HepG2 (cell line): ENCODE measurements around the gene ZNF669. TPM values are rescaled to one million over a fixed set of nuclear protein-coding genes. Genes with fewer than 3 reads are reported as not detected.
A peak's percentile ranks its signal among the peaks of the same experiment; 100 is the strongest.

ENCODE experiments used
- BCL6 ChIP-seq: IDR thresholded peaks from 2 replicates; pipeline ENCODE4 v1.6.1; 2016; ENCODE audit warnings: missing genetic modification reagents, missing compliant biosample characterization
- CBX2 ChIP-seq, 2 experiments: fragments of 200-600 bp in 1 of 2; sonication (generic); formaldehyde crosslinking in 1 of 2; IDR thresholded peaks; 2 replicates each; pipeline versions ENCODE4 v1.7.0 to v1.8.1; 2018 to 2022; ENCODE audit warnings: low read depth in 2 of 2, low read length in 1 of 2, mild to moderate bottlenecking in 1 of 2, missing genetic modification reagents in 1 of 2
- CEBPB ChIP-seq: IDR thresholded peaks from 2 replicates; pipeline ENCODE4 v1.6.1; 2011; ENCODE audit warnings: low read depth, low read length, improper control_type of control experiment, borderline replicate concordance
- CHD2 ChIP-seq: IDR thresholded peaks from 2 replicates; pipeline ENCODE4 v1.6.1; 2011; ENCODE audit warnings: low read depth, low read length, improper control_type of control experiment
- FOXM1 ChIP-seq: sonication (generic); formaldehyde crosslinking; IDR thresholded peaks from 2 replicates; pipeline ENCODE4 v1.5.0; 2020; ENCODE audit warnings: missing genetic modification reagents
- FOXO1 ChIP-seq: sonication (generic); formaldehyde crosslinking; IDR thresholded peaks from 2 replicates; pipeline ENCODE4 v1.4.0; 2020; ENCODE audit warnings: missing genetic modification reagents
- MXI1 ChIP-seq: IDR thresholded peaks from 3 replicates; pipeline ENCODE4 v1.6.1; 2012; ENCODE audit warnings: low read depth, low read length, inconsistent platforms, borderline replicate concordance
- PHF21A ChIP-seq: sonication (generic); formaldehyde crosslinking; IDR thresholded peaks from 2 replicates; pipeline ENCODE4 v1.5.0; 2020; ENCODE audit warnings: mild to moderate bottlenecking, missing genetic modification reagents
- RARA ChIP-seq: IDR thresholded peaks from 2 replicates; pipeline ENCODE4 v1.6.1; 2016; ENCODE audit warnings: missing genetic modification reagents, missing compliant biosample characterization
- REPIN1 ChIP-seq: sonication (generic); formaldehyde crosslinking; IDR thresholded peaks from 2 replicates; pipeline ENCODE4 v1.8.0; 2022; ENCODE audit warnings: missing genetic modification reagents, low read depth, mild to moderate bottlenecking, borderline replicate concordance
- TBX2 ChIP-seq: sonication (generic); formaldehyde crosslinking; IDR thresholded peaks from 2 replicates; pipeline ENCODE4 v1.5.0; 2020; ENCODE audit warnings: missing genetic modification reagents, mild to moderate bottlenecking, borderline replicate concordance
- ZFY ChIP-seq: sonication (generic); formaldehyde crosslinking; IDR thresholded peaks from 2 replicates; pipeline ENCODE4 v1.4.0; 2020; ENCODE audit warnings: missing genetic modification reagents
- ZFYVE20 ChIP-seq: sonication (generic); formaldehyde crosslinking; IDR thresholded peaks from 2 replicates; pipeline ENCODE4 v1.8.0; 2023; ENCODE audit warnings: low read depth, mild to moderate bottlenecking, moderate library complexity, missing genetic modification reagents, borderline replicate concordance
- ZNF160 ChIP-seq: sonication (generic); formaldehyde crosslinking; IDR thresholded peaks from 2 replicates; pipeline ENCODE4 v1.8.0; 2022; ENCODE audit warnings: mild to moderate bottlenecking, inconsistent platforms, missing genetic modification reagents
- ZNF264 ChIP-seq: sonication (generic); formaldehyde crosslinking; IDR thresholded peaks from 2 replicates; pipeline ENCODE4 v1.4.0; 2020; ENCODE audit warnings: missing genetic modification reagents
- ZSCAN9 ChIP-seq: IDR thresholded peaks from 2 replicates; pipeline ENCODE4 v1.6.1; 2016; ENCODE audit warnings: borderline replicate concordance
- polyA plus RNA-seq, 8 experiments: library from polyadenylated mRNA; depleted of rRNA in 3 of 8; stranded (reverse) in 7 of 8; unstranded in 1 of 8; fragments of >200 nt; fragmentation: Illumina TruSeq in 4 of 8; extraction: Trizol in 4 of 8; gene quantifications; 2 replicates each; pipeline versions ENCODE4 v1.2.1 to v1.2.3, GENCODE V29; 2011 to 2016; ENCODE audit warnings: low read depth in 4 of 8, missing spikeins in 1 of 8, mixed read lengths in 1 of 8; ENCODE audit not compliant: insufficient read depth in 1 of 8
- total RNA-seq, 5 experiments: library from RNA; depleted of rRNA; stranded (reverse); fragments of >200 nt; fragmentation: Illumina TruSeq; extraction: Trizol; gene quantifications; 2 replicates each; pipeline ENCODE4 v1.2.3, GENCODE V29; 2016; ENCODE audit warnings: low read depth in 1 of 5
- TF ChIP-seq, protein P1 (sequence below): sonication (generic); formaldehyde crosslinking; IDR thresholded peaks from 2 replicates; pipeline ENCODE4 v1.4.0; 2020; ENCODE audit warnings: missing genetic modification reagents
- TF ChIP-seq, protein P2 (sequence below): sonication (generic); formaldehyde crosslinking; conservative IDR thresholded peaks from 2 replicates; pipeline ENCODE4 v1.4.0; 2020; ENCODE audit warnings: mild to moderate bottlenecking, missing genetic modification reagents, moderate library complexity
- TF ChIP-seq, protein P3 (sequence below): IDR thresholded peaks from 2 replicates; pipeline ENCODE4 v1.6.1; 2016; ENCODE audit warnings: missing biosample characterization, missing genetic modification reagents, low read depth
- TF ChIP-seq, protein P4 (sequence below): sonication (generic); formaldehyde crosslinking; IDR thresholded peaks from 2 replicates; pipeline ENCODE4 v1.5.0; 2020; ENCODE audit warnings: mild to moderate bottlenecking, low read depth, missing genetic modification reagents, borderline replicate concordance
- TF ChIP-seq, protein P5 (sequence below): sonication (generic); formaldehyde crosslinking; IDR thresholded peaks from 2 replicates; pipeline ENCODE4 v1.4.0; 2020; ENCODE audit warnings: missing genetic modification reagents

The ZNF669 gene
- total and polyA plus RNA-seq, 2 of the 13 experiments (the other 11 are each of a cell fraction or from before 2014, with no cell fraction given): 3.1 to 14.6 TPM

DNA sequence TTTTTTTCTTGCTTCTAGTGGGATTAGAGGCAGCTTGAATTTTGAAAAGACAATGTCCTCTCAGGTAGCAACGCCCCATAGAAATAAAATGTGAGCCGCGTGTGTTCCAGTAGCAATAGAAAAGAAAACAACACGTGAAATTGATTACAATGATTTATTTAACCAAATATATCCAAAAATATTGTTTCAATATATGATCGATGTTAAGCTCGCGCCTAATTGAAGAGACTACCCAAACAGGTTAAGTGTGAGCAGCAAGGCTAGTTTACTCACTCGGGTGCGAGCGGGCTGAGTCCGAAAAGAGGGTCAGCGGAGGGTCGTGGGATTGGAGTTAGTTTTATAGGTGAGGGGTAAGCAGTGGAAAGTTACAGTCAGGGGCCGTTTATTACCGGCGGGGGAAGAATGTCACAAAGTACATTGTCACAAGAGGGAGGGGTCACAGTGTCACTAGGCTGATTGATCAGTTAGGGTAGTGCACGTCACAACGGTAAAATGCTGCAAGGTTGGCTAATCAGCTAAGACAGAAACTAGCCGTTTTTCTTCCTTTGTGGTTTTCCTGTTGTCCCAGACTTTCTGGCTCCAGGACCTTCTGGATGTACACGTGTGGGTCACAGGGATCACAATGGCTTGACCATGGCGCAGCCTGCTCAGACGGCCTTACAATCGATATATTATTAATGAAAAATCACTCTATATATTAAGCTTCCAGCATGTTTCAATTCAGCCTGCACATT, 24.8 kb downstream of the ZNF669 start (continued):
- TF ChIP-seq, protein P1, sequence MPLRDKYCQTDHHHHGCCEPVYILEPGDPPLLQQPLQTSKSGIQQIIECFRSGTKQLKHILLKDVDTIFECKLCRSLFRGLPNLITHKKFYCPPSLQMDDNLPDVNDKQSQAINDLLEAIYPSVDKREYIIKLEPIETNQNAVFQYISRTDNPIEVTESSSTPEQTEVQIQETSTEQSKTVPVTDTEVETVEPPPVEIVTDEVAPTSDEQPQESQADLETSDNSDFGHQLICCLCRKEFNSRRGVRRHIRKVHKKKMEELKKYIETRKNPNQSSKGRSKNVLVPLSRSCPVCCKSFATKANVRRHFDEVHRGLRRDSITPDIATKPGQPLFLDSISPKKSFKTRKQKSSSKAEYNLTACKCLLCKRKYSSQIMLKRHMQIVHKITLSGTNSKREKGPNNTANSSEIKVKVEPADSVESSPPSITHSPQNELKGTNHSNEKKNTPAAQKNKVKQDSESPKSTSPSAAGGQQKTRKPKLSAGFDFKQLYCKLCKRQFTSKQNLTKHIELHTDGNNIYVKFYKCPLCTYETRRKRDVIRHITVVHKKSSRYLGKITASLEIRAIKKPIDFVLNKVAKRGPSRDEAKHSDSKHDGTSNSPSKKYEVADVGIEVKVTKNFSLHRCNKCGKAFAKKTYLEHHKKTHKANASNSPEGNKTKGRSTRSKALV (CRISPR knock-in tag): no peak
- TF ChIP-seq ZNF160 (CRISPR knock-in tag) (no peak), TBX2 (CRISPR knock-in tag) (peak; percentile 68; the same call in 1 of the 2 replicates), CBX2 (IDR thresholded peaks at IDR 0.05; ENCODE audit: low read depth, low read length) (no peak), CBX2 (CRISPR knock-in tag; IDR thresholded peaks at IDR 0.05; ENCODE audit: low read depth) (no peak), FOXO1 (CRISPR knock-in tag) (peak; percentile 66), ZSCAN9 (CRISPR knock-in tag) (no peak), RARA (CRISPR knock-in tag) (peak; percentile 86), ZFYVE20 (CRISPR knock-in tag) (no peak), FOXM1 (CRISPR knock-in tag) (no peak), ZNF264 (CRISPR knock-in tag) (no peak), ZFY (CRISPR knock-in tag) (0 out of 2 replicates have a peak, but pooled peaks have one; percentile 6), CHD2 (no peak), MXI1 (no peak), BCL6 (CRISPR knock-in tag) (0 out of 2 replicates have a peak, but pooled peaks have one; percentile 23), REPIN1 (no peak), PHF21A (CRISPR knock-in tag) (0 out of 2 replicates have a peak, but pooled peaks have one; percentile 35), CEBPB (peak; percentile 59)
- TF ChIP-seq, protein P2, sequence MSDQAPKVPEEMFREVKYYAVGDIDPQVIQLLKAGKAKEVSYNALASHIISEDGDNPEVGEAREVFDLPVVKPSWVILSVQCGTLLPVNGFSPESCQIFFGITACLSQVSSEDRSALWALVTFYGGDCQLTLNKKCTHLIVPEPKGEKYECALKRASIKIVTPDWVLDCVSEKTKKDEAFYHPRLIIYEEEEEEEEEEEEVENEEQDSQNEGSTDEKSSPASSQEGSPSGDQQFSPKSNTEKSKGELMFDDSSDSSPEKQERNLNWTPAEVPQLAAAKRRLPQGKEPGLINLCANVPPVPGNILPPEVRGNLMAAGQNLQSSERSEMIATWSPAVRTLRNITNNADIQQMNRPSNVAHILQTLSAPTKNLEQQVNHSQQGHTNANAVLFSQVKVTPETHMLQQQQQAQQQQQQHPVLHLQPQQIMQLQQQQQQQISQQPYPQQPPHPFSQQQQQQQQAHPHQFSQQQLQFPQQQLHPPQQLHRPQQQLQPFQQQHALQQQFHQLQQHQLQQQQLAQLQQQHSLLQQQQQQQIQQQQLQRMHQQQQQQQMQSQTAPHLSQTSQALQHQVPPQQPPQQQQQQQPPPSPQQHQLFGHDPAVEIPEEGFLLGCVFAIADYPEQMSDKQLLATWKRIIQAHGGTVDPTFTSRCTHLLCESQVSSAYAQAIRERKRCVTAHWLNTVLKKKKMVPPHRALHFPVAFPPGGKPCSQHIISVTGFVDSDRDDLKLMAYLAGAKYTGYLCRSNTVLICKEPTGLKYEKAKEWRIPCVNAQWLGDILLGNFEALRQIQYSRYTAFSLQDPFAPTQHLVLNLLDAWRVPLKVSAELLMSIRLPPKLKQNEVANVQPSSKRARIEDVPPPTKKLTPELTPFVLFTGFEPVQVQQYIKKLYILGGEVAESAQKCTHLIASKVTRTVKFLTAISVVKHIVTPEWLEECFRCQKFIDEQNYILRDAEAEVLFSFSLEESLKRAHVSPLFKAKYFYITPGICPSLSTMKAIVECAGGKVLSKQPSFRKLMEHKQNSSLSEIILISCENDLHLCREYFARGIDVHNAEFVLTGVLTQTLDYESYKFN (CRISPR knock-in tag): peak; percentile 82
- TF ChIP-seq, protein P3, sequence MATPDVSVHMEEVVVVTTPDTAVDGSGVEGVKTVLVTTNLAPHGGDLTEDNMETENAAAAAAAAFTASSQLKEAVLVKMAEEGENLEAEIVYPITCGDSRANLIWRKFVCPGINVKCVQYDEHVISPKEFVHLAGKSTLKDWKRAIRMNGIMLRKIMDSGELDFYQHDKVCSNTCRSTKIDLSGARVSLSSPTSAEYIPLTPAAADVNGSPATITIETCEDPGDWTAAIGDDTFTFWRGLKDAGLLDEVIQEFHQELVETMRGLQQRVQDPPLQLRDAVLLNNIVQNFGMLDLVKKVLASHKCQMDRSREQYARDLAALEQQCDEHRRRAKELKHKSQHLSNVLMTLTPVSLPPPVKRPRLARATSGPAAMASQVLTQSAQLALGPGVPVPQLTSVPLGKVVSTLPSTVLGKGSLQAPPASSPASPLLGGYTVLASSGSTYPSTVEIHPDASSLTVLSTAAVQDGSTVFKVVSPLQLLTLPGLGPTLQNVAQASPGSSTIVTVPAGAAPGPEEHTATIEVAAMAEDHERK (CRISPR knock-in tag): no peak
- TF ChIP-seq, protein P4, sequence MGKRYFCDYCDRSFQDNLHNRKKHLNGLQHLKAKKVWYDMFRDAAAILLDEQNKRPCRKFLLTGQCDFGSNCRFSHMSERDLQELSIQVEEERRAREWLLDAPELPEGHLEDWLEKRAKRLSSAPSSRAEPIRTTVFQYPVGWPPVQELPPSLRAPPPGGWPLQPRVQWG (CRISPR knock-in tag): no peak
- TF ChIP-seq, protein P5, sequence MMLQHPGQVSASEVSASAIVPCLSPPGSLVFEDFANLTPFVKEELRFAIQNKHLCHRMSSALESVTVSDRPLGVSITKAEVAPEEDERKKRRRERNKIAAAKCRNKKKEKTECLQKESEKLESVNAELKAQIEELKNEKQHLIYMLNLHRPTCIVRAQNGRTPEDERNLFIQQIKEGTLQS (CRISPR knock-in tag): no peak
